ENCODE measurements around the gene SPEM3. TPM values are rescaled to one million over a fixed set of nuclear protein-coding genes. Genes with fewer than 3 reads are reported as not detected.

The SPEM3 gene
- total RNA-seq, 1 donor from 2014 or later: not detected

- no peak overlapping the region for H3K27ac Mint-ChIP-seq (ENCODE audit: unreplicated experiment)
- H3K9me3 Mint-ChIP-seq: no peaks in the 10 kb centered on the region
- DNase-seq (ENCODE audit: low read depth, low spot score): no peak
- H3K36me3 Mint-ChIP-seq (ENCODE audit: low read depth): peaks cover 3% of the 10 kb centered on the region
- H3K4me3 Mint-ChIP-seq: peak overlapping the region; percentile 71
- no peaks in the 10 kb centered on the region for H3K27me3 Mint-ChIP-seq (ENCODE audit: low read depth)
- peaks cover 32% of the 10 kb centered on the region for H3K4me1 Mint-ChIP-seq
- TF ChIP-seq CTCF (conservative IDR thresholded peaks at IDR 0.05): no peak
These were observed 30.0 kb upstream of the SPEM3 start for GRCh38 chr17:7398612-7399011.

GRCh38 chr17:7403043-7403726, 25.5 kb upstream of the SPEM3 start:
- peaks cover 3% of the 10 kb centered on the region for H3K36me3 Mint-ChIP-seq (ENCODE audit: low read depth)
- peaks cover 48% of the 10 kb centered on the region for H3K4me1 Mint-ChIP-seq
- H3K4me3 Mint-ChIP-seq: peak overlapping the region; percentile 97
- TF ChIP-seq CTCF (conservative IDR thresholded peaks at IDR 0.05): no peak
- DNase-seq (ENCODE audit: low read depth, low spot score): peak; percentile 34
- no peaks in the 10 kb centered on the region for H3K27me3 Mint-ChIP-seq (ENCODE audit: low read depth)
- H3K9me3 Mint-ChIP-seq: no peaks in the 10 kb centered on the region
- peak overlapping the region; percentile 92 for H3K27ac Mint-ChIP-seq (ENCODE audit: unreplicated experiment)

- peaks cover 3% of the 10 kb centered on the region for H3K36me3 Mint-ChIP-seq (ENCODE audit: low read depth)
These were observed 25.0 kb upstream of the SPEM3 start for GRCh38 chr17:7403727-7403976.

GRCh38 chr17:7403977-7404736, 24.5 kb upstream of the SPEM3 start, which contains the start of gene TMEM256:
TSS of gene TMEM256 (minus strand) at chr17:7404097. CDS start at chr17:7404084, 13 bp downstream.
- H3K27ac Mint-ChIP-seq (ENCODE audit: unreplicated experiment): peak within 1 kb of the TSS; percentile 92
- peaks cover 5% of the 10 kb centered on the region for H3K36me3 Mint-ChIP-seq (ENCODE audit: low read depth)
- H3K4me3 Mint-ChIP-seq: peak within 1 kb of the TSS; percentile 97
- no peaks in the 10 kb centered on the region for H3K27me3 Mint-ChIP-seq (ENCODE audit: low read depth)
- peak; percentile 19 for TF ChIP-seq CTCF (conservative IDR thresholded peaks at IDR 0.05)
- H3K9me3 Mint-ChIP-seq: no peaks in the 10 kb centered on the region
- H3K4me1 Mint-ChIP-seq: peaks cover 43% of the 10 kb centered on the region
- DNase-seq (ENCODE audit: low read depth, low spot score): peak; percentile 94

More at GRCh38 chr17:7403727-7403976, 25.0 kb upstream of the SPEM3 start:
- no peak for TF ChIP-seq CTCF (conservative IDR thresholded peaks at IDR 0.05)
- H3K27ac Mint-ChIP-seq (ENCODE audit: unreplicated experiment): peak overlapping the region; percentile 81
- H3K9me3 Mint-ChIP-seq: no peaks in the 10 kb centered on the region
- peak overlapping the region; percentile 97 for H3K4me3 Mint-ChIP-seq
- peaks cover 43% of the 10 kb centered on the region for H3K4me1 Mint-ChIP-seq
- H3K27me3 Mint-ChIP-seq (ENCODE audit: low read depth): no peaks in the 10 kb centered on the region
- no peak for DNase-seq (ENCODE audit: low read depth, low spot score)

GRCh38 chr17:7404737-7405349, 23.8 kb upstream of the SPEM3 start:
- peak; percentile 12 for TF ChIP-seq CTCF (conservative IDR thresholded peaks at IDR 0.05)
- Mint-ChIP-seq H3K27me3 (ENCODE audit: low read depth) (no peaks in the 10 kb centered on the region), H3K9me3 (no peaks in the 10 kb centered on the region), H3K4me1 (peaks cover 39% of the 10 kb centered on the region), H3K4me3 (peak overlapping the region; percentile 97), H3K36me3 (ENCODE audit: low read depth) (peaks cover 11% of the 10 kb centered on the region), H3K27ac (ENCODE audit: unreplicated experiment) (peak overlapping the region; percentile 91)
- no peak for DNase-seq (ENCODE audit: low read depth, low spot score)

Measured in neural crest cell (in vitro differentiated cells).